BLaER1 treated with 17β-estradiol and CSF1 and Interleukin-3, amounts not matched to agents 10 nM and 100 nM (cell line): ENCODE results near the gene B3GAT2.
A peak's percentile ranks its signal among the peaks of the same experiment; 100 is the strongest.

Experiments
- H3K27ac ChIP-seq, 11 experiments: shearing (Covaris generic); formaldehyde crosslinking; 2 replicates each; pipeline ENCODE4 v1.8.1; 2022
- H3K27me3 ChIP-seq, 11 experiments: shearing (Covaris generic); formaldehyde crosslinking; 2 replicates each; pipeline ENCODE4 v1.8.1; 2022
- H3K36me3 ChIP-seq, 11 experiments: shearing (Covaris generic); formaldehyde crosslinking; 2 replicates each; pipeline ENCODE4 v1.8.1; 2022
- H3K4me1 ChIP-seq, 10 experiments: shearing (Covaris generic); formaldehyde crosslinking; 2 replicates each; pipeline ENCODE4 v1.8.1; 2022
- H3K4me2 ChIP-seq, 11 experiments: shearing (Covaris generic); formaldehyde crosslinking; 2 replicates each; pipeline ENCODE4 v1.8.1; 2022
- H3K4me3 ChIP-seq, 10 experiments: shearing (Covaris generic); formaldehyde crosslinking; 2 replicates each; pipeline ENCODE4 v1.8.1; 2022
- H3K9ac ChIP-seq, 11 experiments: shearing (Covaris generic); formaldehyde crosslinking; 2 replicates each; pipeline ENCODE4 v1.8.1; 2022
- H3K9me3 ChIP-seq, 11 experiments: shearing (Covaris generic); formaldehyde crosslinking; replicated peaks in 1 of 11; 2 replicates each; pipeline ENCODE4 v1.8.1; 2022
- H4K20me1 ChIP-seq, 11 experiments: shearing (Covaris generic); formaldehyde crosslinking; 2 replicates each; pipeline ENCODE4 v1.8.1; 2022
- Cebpa-rat ChIP-seq, 11 experiments: shearing (Covaris generic); IDR thresholded peaks; 2 replicates each; pipeline ENCODE4 v1.8.1; 2022

B3GAT2 gene

GRCh38 chr6:70879496-70879895 lies 77.4 kb downstream of the B3GAT2 start:
- Histone ChIP-seq H3K4me3 (no peak overlapping the region), H3K27ac (no peak overlapping the region), H4K20me1 (no peaks in the 10 kb centered on the region), H3K4me2 (no peak overlapping the region), H3K9ac (no peak overlapping the region), H3K27me3 (no peaks in the 10 kb centered on the region), H3K36me3 (no peaks in the 10 kb centered on the region), H3K9me3 (peaks cover 0 to 10% (median 0%) of the 10 kb centered on the region in 11 experiments; a peak in 3 of 22 replicates), H3K4me1 (peaks cover 0 to 9% (median 6%) of the 10 kb centered on the region in 10 experiments; a peak in 11 of 20 replicates)
- TF ChIP-seq Cebpa-rat (IDR thresholded peaks at IDR 0.05), result no peak

- Histone ChIP-seq H3K4me2 (peak overlapping the region in 6 of 11 experiments; percentile 36 to 57 (median 44); a peak in 12 of 22 replicates), H3K27ac (no peak overlapping the region), H3K27me3 (no peaks in the 10 kb centered on the region), H3K4me1 (peaks cover 0 to 13% (median 8%) of the 10 kb centered on the region in 10 experiments; a peak in 11 of 20 replicates), H4K20me1 (no peaks in the 10 kb centered on the region), H3K36me3 (no peaks in the 10 kb centered on the region), H3K9ac (no peak overlapping the region), H3K4me3 (no peak overlapping the region), H3K9me3 (peaks cover 19 to 45% (median 27%) of the 10 kb centered on the region in 11 experiments)
- TF ChIP-seq Cebpa-rat (IDR thresholded peaks at IDR 0.05), result no peak
Observed at GRCh38 chr6:70874181-70874913, 82.5 kb downstream of the B3GAT2 start.

DNA sequence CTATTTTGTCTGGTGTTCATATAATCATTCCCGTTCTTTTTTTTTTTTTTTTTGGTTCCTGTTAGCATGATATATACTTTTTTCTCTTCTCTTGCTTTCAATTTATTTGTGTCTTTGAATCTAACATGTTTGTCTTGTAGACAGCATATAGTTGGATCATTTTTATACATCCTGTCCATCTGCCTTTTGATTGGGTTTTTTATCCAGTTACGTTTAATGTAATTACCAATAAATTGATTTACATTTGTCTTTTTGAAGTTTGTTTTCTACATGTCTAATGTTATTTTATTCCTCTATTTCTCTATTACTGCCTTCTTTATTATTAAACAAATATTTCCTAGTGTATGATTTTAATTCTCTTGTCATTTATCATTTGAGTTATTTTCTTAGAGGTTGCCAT lies 84.4 kb downstream of the B3GAT2 start:
- Histone ChIP-seq H4K20me1 (no peaks in the 10 kb centered on the region), H3K9ac (no peak overlapping the region), H3K9me3 (peaks cover 19 to 40% (median 27%) of the 10 kb centered on the region in 11 experiments), H3K27ac (no peak overlapping the region), H3K36me3 (no peaks in the 10 kb centered on the region), H3K4me3 (no peak overlapping the region), H3K4me2 (no peak overlapping the region), H3K27me3 (no peaks in the 10 kb centered on the region), H3K4me1 (peaks cover 0 to 13% (median 8%) of the 10 kb centered on the region in 10 experiments; a peak in 11 of 20 replicates)
- TF ChIP-seq Cebpa-rat (IDR thresholded peaks at IDR 0.05), result no peak

GRCh38 chr6:70864401-70864800 lies 92.5 kb downstream of the B3GAT2 start:
- Histone ChIP-seq H3K9me3 (no peaks in the 10 kb centered on the region; a peak in 1 of 22 replicates), H3K4me2 (peak overlapping the region in 9 of 11 experiments; percentile 6 to 62 (median 36); a peak in 16 of 22 replicates), H3K4me3 (no peak overlapping the region), H3K36me3 (peaks cover 10 to 37% (median 20%) of the 10 kb centered on the region in 11 experiments; a peak in 18 of 22 replicates), H4K20me1 (no peaks in the 10 kb centered on the region), H3K4me1 (peaks cover 0 to 15% (median 10%) of the 10 kb centered on the region in 10 experiments; a peak in 14 of 20 replicates), H3K27me3 (no peaks in the 10 kb centered on the region), H3K27ac (peak overlapping the region in 2 of 11 experiments; percentile 14 to 22; a peak in 2 of 22 replicates), H3K9ac (no peak overlapping the region)
- TF ChIP-seq Cebpa-rat (IDR thresholded peaks at IDR 0.05), result no peak

- Histone ChIP-seq H3K9ac (no peak overlapping the region), H3K36me3 (peaks cover 10 to 48% (median 30%) of the 10 kb centered on the region in 11 experiments; a peak in 20 of 22 replicates), H3K9me3 (no peaks in the 10 kb centered on the region; a peak in 1 of 22 replicates), H3K27ac (no peak overlapping the region), H3K4me2 (no peak overlapping the region; a peak in 1 of 22 replicates), H3K4me1 (peaks cover 0 to 15% (median 10%) of the 10 kb centered on the region in 10 experiments; a peak in 14 of 20 replicates), H4K20me1 (no peaks in the 10 kb centered on the region), H3K27me3 (no peaks in the 10 kb centered on the region), H3K4me3 (no peak overlapping the region)
- TF ChIP-seq Cebpa-rat (IDR thresholded peaks at IDR 0.05), result no peak
Observed at GRCh38 chr6:70863343-70863742, 93.5 kb downstream of the B3GAT2 start.

DNA sequence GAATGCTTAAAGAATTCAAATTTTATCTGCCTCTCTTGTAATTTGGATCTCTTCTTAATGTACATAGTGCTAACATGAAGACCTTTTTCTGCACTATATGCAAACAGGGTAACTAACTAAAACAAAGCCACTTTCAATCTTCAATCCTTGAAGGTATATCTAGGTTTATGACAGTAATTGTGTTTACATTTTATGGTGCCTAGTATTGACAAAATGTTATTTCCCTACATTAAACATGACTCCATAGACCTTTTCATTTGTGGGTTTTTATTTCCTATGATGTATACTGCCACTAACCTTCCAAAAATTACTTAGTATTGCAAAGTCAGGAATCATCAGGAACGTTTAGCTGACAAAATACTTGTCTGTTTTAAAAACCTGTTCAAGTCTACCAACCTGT lies 95.9 kb downstream of the B3GAT2 start:
- H3K9ac ChIP-seq, result no peak overlapping the region
- TF ChIP-seq Cebpa-rat (IDR thresholded peaks at IDR 0.05), result no peak

DNA sequence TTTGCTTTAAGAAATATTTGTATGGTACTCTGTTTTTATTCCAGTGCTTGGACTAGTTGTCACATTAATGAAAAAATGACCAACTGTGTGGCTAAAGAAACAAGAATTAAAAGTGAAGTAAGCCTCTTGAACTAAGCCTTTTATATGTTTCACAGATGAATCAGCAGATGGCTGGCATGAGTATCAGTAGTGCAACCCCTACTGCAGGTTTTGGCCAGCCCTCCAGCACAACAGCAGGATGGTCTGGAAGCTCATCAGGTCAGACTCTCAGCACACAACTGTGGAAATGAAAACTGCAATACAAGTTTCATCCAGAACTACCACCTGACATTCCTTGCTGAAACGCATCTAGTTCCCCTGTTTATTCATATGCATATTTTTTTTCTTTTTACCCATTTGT lies 96.8 kb downstream of the B3GAT2 start:
- peaks cover 0 to 21% (median 10%) of the 10 kb centered on the region in 10 experiments; a peak in 14 of 20 replicates for H3K4me1 ChIP-seq
- H3K4me2 ChIP-seq, result no peak overlapping the region
- no peak for TF ChIP-seq Cebpa-rat (IDR thresholded peaks at IDR 0.05)
- no peaks in the 10 kb centered on the region for H3K9me3 ChIP-seq
- H3K27ac ChIP-seq, result no peak overlapping the region
- no peaks in the 10 kb centered on the region for H3K27me3 ChIP-seq
- H3K4me3 ChIP-seq, result no peak overlapping the region
- H4K20me1 ChIP-seq, result no peaks in the 10 kb centered on the region
- H3K36me3 ChIP-seq, result peaks cover 17 to 78% (median 44%) of the 10 kb centered on the region in 11 experiments
- no peak overlapping the region for H3K9ac ChIP-seq

More for the DNA sequence above, 95.9 kb downstream of the B3GAT2 start:
- H3K4me3 ChIP-seq, result no peak overlapping the region
- H3K4me1 ChIP-seq, result peaks cover 0 to 21% (median 10%) of the 10 kb centered on the region in 10 experiments; a peak in 14 of 20 replicates
- H3K27ac ChIP-seq, result no peak overlapping the region
- no peaks in the 10 kb centered on the region for H4K20me1 ChIP-seq
- H3K4me2 ChIP-seq, result no peak overlapping the region
- no peaks in the 10 kb centered on the region for H3K27me3 ChIP-seq
- H3K9me3 ChIP-seq, result no peaks in the 10 kb centered on the region; a peak in 1 of 22 replicates
- peaks cover 17 to 69% (median 43%) of the 10 kb centered on the region in 11 experiments for H3K36me3 ChIP-seq

- no peaks in the 10 kb centered on the region for H4K20me1 ChIP-seq
- no peak overlapping the region for H3K4me2 ChIP-seq
- no peaks in the 10 kb centered on the region for H3K27me3 ChIP-seq
- H3K36me3 ChIP-seq, result peaks cover 23 to 95% (median 52%) of the 10 kb centered on the region in 11 experiments
- no peaks in the 10 kb centered on the region for H3K9me3 ChIP-seq
- no peak for TF ChIP-seq Cebpa-rat (IDR thresholded peaks at IDR 0.05)
- H3K4me3 ChIP-seq, result no peak overlapping the region
- H3K9ac ChIP-seq, result no peak overlapping the region
- H3K27ac ChIP-seq, result no peak overlapping the region
- peaks cover 0 to 6% (median 0%) of the 10 kb centered on the region in 10 experiments; a peak in 2 of 20 replicates for H3K4me1 ChIP-seq
Observed at GRCh38 chr6:70857387-70858077, 99.3 kb downstream of the B3GAT2 start.

DNA sequence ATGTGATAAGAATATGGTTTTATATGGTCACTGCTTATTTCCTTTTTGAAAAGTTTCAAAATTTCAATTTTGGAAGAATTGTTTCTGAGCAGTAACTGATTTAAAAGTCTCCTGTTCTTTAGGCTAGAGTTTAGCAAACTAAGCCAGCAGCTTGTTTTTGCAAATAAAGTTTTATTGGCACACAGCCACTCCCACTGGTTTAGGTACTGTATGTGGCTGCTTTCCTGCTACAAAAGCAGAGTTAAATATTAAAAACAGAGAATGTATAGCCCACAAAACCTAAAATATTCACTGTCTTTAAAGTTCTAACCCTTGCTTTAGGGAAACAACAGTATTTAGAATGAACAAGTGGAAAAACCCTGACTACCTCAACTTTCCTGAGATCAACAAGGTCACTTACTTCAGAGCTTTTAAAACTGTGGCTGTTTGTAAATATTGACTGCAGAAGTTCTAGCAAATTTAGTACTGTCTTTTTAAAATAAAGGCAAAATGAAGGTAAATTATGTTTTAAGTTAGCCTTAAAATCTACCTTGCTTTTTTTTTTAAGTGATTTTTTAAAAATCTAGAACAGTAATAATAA lies 104.1 kb downstream of the B3GAT2 start:
- H3K27me3 ChIP-seq, result no peaks in the 10 kb centered on the region
- H3K9ac ChIP-seq, result no peak overlapping the region
- peaks cover 0 to 12% (median 2%) of the 10 kb centered on the region in 10 experiments; a peak in 6 of 20 replicates for H3K4me1 ChIP-seq
- H3K4me3 ChIP-seq, result no peak overlapping the region
- no peaks in the 10 kb centered on the region for H4K20me1 ChIP-seq
- TF ChIP-seq Cebpa-rat (IDR thresholded peaks at IDR 0.05), result no peak
- peaks cover 0 to 9% (median 0%) of the 10 kb centered on the region in 11 experiments; a peak in 5 of 22 replicates for H3K9me3 ChIP-seq
- no peak overlapping the region for H3K4me2 ChIP-seq
- H3K36me3 ChIP-seq, result peaks cover 3 to 70% (median 21%) of the 10 kb centered on the region in 11 experiments; a peak in 19 of 22 replicates
- no peak overlapping the region for H3K27ac ChIP-seq
